ENCODE results near the gene KLC3.
A peak's percentile ranks its signal among the peaks of the same experiment; 100 is the strongest.

KLC3 gene

DNA sequence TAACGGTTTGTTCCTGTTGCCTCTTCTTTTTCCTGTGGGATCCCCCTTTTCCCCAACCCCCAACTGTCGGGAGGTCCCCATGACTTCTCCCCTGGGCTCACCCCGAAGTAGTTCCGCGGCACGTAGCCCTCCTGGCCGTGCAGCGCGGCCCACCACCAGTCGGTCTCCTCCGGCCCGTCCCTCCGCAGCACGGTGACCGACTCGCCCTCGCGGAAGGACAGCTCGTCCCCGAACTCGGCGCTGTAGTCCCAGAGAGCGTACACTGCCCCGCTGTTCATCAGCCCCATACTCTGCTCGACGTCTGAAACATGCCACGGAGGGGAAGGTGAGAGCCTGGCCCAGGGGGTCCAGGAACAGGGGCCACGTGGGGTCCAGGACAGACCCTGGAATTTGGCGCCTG is 41.9 kb downstream of the KLC3 start:
- in situ Hi-C loops (cut with MboI; ENCODE audit: low pct_unique_long_range_greater_than_20kb, low sequenced_read_pairs, unreplicated experiment) = no loop called here
- no peak for DNase-seq (ENCODE audit: low spot score)
- TF ChIP-seq, protein P1, sequence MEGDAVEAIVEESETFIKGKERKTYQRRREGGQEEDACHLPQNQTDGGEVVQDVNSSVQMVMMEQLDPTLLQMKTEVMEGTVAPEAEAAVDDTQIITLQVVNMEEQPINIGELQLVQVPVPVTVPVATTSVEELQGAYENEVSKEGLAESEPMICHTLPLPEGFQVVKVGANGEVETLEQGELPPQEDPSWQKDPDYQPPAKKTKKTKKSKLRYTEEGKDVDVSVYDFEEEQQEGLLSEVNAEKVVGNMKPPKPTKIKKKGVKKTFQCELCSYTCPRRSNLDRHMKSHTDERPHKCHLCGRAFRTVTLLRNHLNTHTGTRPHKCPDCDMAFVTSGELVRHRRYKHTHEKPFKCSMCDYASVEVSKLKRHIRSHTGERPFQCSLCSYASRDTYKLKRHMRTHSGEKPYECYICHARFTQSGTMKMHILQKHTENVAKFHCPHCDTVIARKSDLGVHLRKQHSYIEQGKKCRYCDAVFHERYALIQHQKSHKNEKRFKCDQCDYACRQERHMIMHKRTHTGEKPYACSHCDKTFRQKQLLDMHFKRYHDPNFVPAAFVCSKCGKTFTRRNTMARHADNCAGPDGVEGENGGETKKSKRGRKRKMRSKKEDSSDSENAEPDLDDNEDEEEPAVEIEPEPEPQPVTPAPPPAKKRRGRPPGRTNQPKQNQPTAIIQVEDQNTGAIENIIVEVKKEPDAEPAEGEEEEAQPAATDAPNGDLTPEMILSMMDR (IDR thresholded peaks at IDR 0.05; ENCODE audit: extremely low read depth, insufficient read depth, missing control alignments) = no peak

DNA sequence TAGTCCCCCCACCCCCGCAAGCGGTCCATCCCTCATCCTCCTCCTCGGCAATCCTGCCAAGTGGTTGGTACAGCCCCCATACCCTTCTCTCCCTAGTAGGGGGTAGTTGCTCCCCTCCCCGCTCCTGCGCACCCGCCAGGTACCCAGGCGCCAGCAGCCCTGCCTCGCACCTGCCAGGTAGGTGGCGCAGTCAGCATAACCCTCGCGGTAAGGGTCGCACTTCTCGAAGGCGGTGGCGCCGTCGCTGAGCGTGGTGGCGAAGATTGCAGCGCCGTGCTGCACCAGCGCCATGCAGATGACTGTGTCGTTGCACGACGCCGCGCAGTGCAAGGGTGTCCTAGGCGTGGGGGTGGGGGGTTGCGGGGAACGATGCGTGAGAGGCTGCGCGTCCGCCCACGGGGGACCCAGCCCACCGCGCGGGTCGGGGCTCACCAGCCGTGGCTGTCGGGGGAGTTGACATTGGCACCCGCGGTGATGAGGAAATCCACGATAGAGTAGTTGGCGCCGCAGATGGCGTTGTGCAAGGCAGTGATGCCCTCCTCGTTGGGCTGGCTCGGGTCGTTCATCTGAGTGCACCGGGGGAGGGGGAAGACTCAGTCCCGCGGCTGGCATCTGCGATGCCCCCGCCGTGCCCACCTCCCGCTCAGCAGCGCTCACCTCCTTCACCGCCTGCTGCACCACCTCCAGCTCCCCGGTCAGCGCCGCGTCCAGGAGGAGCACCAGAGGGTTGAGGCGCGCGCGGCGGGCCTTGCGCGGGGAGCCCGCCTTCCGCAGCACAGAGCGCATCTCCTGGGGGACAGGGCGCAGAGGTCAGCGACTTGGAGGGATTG is 45.1 kb downstream of the KLC3 start:
- TF ChIP-seq, protein P1 (IDR thresholded peaks at IDR 0.05; ENCODE audit: extremely low read depth, insufficient read depth, missing control alignments) = no peak
- no peak for DNase-seq (ENCODE audit: low spot score)
- in situ Hi-C loops (cut with MboI; ENCODE audit: low pct_unique_long_range_greater_than_20kb, low sequenced_read_pairs, unreplicated experiment) = no loop called here

DNA sequence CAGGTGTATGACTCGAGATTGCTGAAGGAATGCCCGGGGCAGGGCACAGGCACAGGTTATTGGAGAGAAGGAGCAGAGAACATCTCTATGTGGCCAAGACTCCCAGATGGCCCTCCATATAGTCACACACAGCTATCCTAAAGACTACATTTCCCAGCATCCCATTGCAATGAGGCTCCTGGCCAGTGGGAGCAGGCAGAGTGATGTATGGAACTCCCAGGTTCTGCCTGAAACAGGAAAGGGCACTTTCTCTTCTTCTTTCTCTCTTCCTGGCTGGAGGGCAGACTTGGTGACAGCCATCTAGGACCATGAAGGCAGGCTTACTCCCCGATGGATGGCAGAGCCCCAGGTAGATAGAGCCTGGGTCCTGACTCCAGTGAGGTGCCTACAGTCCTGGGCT is 50.8 kb downstream of the KLC3 start:
- in situ Hi-C loops (cut with MboI; ENCODE audit: low pct_unique_long_range_greater_than_20kb, low sequenced_read_pairs, unreplicated experiment) = no loop called here
- DNase-seq (ENCODE audit: low spot score) = peak; percentile 27
- TF ChIP-seq, protein P1 (IDR thresholded peaks at IDR 0.05; ENCODE audit: extremely low read depth, insufficient read depth, missing control alignments) = no peak

DNA sequence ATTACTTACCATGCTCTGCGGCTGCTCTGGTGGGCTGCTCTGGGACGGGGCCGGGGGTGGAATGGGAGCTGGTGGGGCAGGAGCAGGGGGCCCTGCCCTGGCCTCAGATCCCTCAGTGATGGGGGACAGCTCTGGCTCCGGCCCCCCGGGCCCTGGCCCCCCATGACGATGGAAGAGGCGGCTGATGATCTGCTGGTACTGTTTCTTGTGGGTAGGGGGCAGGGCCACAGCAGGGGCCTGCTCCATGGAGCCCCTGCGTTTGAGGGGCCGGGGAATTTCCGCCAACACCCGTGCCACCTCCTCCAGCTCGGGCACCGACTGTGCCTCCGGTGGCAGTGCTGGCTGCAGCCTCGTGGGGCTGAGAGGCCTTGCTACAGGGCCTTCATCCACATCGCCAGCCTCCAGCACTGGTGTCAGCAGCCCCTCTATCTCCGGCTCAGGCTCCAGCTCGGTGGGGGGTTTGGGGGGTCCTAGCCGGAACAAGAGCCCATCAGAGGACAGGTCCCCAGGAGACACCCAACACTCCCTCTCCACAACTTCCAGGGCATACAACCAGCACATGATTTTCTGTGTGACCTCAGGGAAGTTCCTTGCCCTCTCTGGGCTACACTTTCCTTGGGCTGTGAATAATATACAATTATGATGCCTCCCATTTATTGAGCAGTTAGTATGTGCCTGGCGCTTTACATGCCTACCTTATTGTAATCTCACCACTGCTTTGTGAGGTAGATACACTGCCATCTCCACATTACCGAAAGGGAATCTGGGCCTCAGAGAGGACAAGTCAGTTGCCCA is 51.5 kb downstream of the KLC3 start:
- TF ChIP-seq, protein P1 (IDR thresholded peaks at IDR 0.05; ENCODE audit: extremely low read depth, insufficient read depth, missing control alignments) = no peak
- DNase-seq (ENCODE audit: low spot score) = no peak
- in situ Hi-C loops (cut with MboI; ENCODE audit: low pct_unique_long_range_greater_than_20kb, low sequenced_read_pairs, unreplicated experiment) = no loop called here

DNA sequence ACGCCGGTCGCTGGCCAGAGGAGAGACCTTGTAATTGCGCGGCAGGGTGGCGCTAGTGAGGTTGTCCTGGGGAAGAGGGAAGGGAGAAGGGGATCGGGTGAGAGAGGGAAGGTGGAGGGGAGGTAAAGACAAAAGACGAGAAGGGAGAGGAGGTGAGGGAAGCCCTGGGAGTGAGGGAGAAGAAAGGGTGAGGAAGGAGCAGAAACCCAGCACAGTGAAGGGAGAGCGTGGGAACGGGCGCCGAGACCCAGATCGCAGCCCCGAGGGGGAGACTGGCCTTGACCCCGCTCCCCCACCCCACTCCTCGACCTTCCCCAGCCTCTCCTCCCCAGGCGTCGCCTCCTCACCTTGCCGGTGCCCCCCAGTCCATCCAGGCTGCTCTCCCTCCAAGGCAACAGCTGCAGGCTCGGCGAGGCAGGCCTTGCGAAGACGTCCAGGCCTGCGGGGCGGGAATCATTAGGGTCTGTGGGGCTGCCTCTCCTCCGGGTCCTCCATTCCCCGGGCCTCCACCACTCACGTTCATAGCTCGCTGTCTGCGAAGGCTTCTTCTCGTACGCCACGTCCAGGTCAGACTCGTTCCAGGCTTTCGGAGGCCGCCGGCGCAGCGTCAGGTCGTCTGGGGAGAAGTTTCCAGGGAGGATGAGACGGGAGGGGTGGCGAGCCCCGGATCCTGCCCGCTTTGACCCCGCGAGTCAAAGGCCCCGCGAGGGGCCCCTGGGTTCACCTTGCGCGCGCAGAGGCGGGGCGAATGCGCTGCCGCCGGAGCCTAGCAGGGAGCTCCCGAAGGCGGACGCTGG is 55.5 kb downstream of the KLC3 start:
- in situ Hi-C loops (cut with MboI; ENCODE audit: low pct_unique_long_range_greater_than_20kb, low sequenced_read_pairs, unreplicated experiment) = no loop called here
- DNase-seq (ENCODE audit: low spot score) = peak; percentile 12

More for the DNA sequence above, 55.5 kb downstream of the KLC3 start:
- TF ChIP-seq, protein P1 (IDR thresholded peaks at IDR 0.05; ENCODE audit: extremely low read depth, insufficient read depth, missing control alignments) = peak; percentile 34

Data from GM13977 (cell line).